H1 (cell line): Measurements from ENCODE around the gene DCAF7. TPM values are rescaled to one million over a fixed set of nuclear protein-coding genes. Genes with fewer than 3 reads are reported as not detected.

Source experiments
- CHD1 ChIP-seq: IDR thresholded peaks from 2 replicates; pipeline ENCODE4 v1.6.1; 2012; ENCODE audit warnings: low read depth, low read length, improper control_type of control experiment
- CHD7 ChIP-seq: fragments of 300-600 bp; sonication (generic); IDR thresholded peaks from 2 replicates; pipeline ENCODE4 v1.7.1; 2012; ENCODE audit warnings: low read length, moderate library complexity, mild to moderate bottlenecking, inconsistent platforms; ENCODE audit not compliant: insufficient replicate concordance
- HDAC6 ChIP-seq: IDR thresholded peaks from one replicate; pipeline ENCODE4 v1.7.1; 2012; ENCODE audit warnings: low read depth, mild to moderate bottlenecking, inconsistent platforms, low read length, moderate library complexity
- JUN ChIP-seq: IDR thresholded peaks from 2 replicates; pipeline ENCODE4 v1.6.1; 2011; ENCODE audit warnings: low read depth, mild to moderate bottlenecking, improper control_type of control experiment, low read length
- KDM4A ChIP-seq: IDR thresholded peaks from one replicate; pipeline ENCODE4 v1.7.1; 2012; ENCODE audit warnings: low read depth, mild to moderate bottlenecking, moderate library complexity, low read length, inconsistent platforms; ENCODE audit not compliant: severe bottlenecking
- RNF2 ChIP-seq: fragments of 200-900, 300-1000 bp; sonication (generic); IDR thresholded peaks from 2 replicates; pipeline ENCODE4 v1.7.1; 2016; ENCODE audit warnings: borderline replicate concordance, low read depth, mild to moderate bottlenecking, antibody characterized with exemption, low read length; ENCODE audit not compliant: poor library complexity, severe bottlenecking; ENCODE audit errors: missing control alignments
- RXRA ChIP-seq: IDR thresholded peaks from 2 replicates; pipeline ENCODE4 v1.6.1; 2011; ENCODE audit warnings: low read depth, mild to moderate bottlenecking, low read length, moderate library complexity; ENCODE audit not compliant: insufficient read depth
- SUZ12 ChIP-seq: fragments of 200-600 bp; sonication (generic); IDR thresholded peaks from 2 replicates; pipeline ENCODE4 v1.6.1; 2012; ENCODE audit warnings: mild to moderate bottlenecking, inconsistent platforms, low read length, moderate library complexity, mixed read lengths
- TBP ChIP-seq: IDR thresholded peaks from 2 replicates; pipeline ENCODE4 v1.6.1; 2011; ENCODE audit warnings: low read depth, low read length, improper control_type of control experiment
- ZNF274 ChIP-seq: IDR thresholded peaks from 2 replicates; pipeline ENCODE4 v1.7.0; 2012; ENCODE audit warnings: low read length, borderline replicate concordance; ENCODE audit errors: extremely low read depth
- polyA plus RNA-seq, 7 experiments: library from polyadenylated mRNA; depleted of rRNA in 3 of 7; stranded (reverse) in 5 of 7; unstranded in 2 of 7; fragments of >200 nt in 5 of 7; fragments of 200-250 nt in 2 of 7; gene quantifications; 1 replicate in 5 of 7; 2 replicates in 1 of 7; 4 replicates in 1 of 7; pipeline versions ENCODE4 v1.2.1 to v1.2.3, GENCODE V29; 2011 to 2013; ENCODE audit warnings: missing spikeins in 2 of 7, mixed read lengths in 2 of 7
- total RNA-seq: library from RNA; stranded (reverse); fragmentation: NEBNext Ultra II Directional; extraction: Animal tissue kit (Norgen Biotek cat#: 25700); gene quantifications from 2 replicates; pipeline ENCODE4 v1.2.1, GENCODE V29; 2021
- TF ChIP-seq, protein P1 (sequence below): IDR thresholded peaks from 2 replicates; pipeline ENCODE4 v1.6.1; 2011; ENCODE audit warnings: low read depth, mild to moderate bottlenecking, low read length; ENCODE audit not compliant: insufficient read depth

The DCAF7 gene
- total and polyA plus RNA-seq, 2 of the 8 experiments (the other 6 are each of a cell fraction or from before 2014, with no cell fraction given), result 74.9 to 94.1 TPM

DNA sequence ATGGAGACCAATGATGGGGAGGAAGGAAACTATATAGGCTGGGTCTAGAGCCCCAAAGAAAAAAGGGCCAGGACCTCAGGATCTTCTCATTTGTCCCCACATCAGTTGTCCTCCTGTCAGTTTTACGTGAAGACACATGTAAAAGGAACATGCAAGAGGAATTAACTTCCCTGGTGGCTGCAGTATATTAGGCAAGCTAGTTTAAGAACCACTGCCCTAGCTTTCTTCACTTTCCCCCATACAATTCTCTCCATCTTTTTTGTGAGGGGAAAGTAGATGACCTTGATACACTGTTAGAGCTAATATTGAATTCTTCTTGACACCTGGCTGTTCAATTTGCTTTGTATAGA lies 74.2 kb downstream of the DCAF7 start (continued):
- no peak for TF ChIP-seq CHD7
- no peak for TF ChIP-seq JUN
- TF ChIP-seq KDM4A, result no peak
- no peak for TF ChIP-seq SUZ12
- no peak for TF ChIP-seq CHD1
- TF ChIP-seq ZNF274, result no peak
- TF ChIP-seq RXRA, result no peak
- TF ChIP-seq, protein P1, sequence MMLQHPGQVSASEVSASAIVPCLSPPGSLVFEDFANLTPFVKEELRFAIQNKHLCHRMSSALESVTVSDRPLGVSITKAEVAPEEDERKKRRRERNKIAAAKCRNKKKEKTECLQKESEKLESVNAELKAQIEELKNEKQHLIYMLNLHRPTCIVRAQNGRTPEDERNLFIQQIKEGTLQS, result no peak
- no peak for TF ChIP-seq RNF2
- no peak for TF ChIP-seq HDAC6
- TF ChIP-seq TBP, result no peak
